CD4-positive, alpha-beta T cell (primary cell): ENCODE results near the gene CALB2. TPM values are rescaled to one million over a fixed set of nuclear protein-coding genes. Genes with fewer than 3 reads are reported as not detected.

ENCODE experiments used
- ATAC-seq: fragments of 200-7000 bp; cut with Tn5 transposase; one replicate; pipeline ENCODE4 v1.10.0; 2022; ENCODE audit warnings: mild to moderate bottlenecking; ENCODE audit not compliant: poor library complexity
- CTCF ChIA-PET: fragments of 350-600 bp; sonication (Branson Sonifier 250); formaldehyde crosslinking; loops from one replicate; lab custom pipeline; 2021; ENCODE audit warnings: antibody characterized with exemption, inconsistent platforms; lab: Charles Lee
- POLR2A ChIA-PET: fragments of 350-600 bp; sonication (Branson Sonifier 250); formaldehyde crosslinking; loops from one replicate; lab custom pipeline; 2021; ENCODE audit warnings: antibody characterized with exemption, inconsistent platforms; lab: Charles Lee
- DNase-seq, 14 experiments: peaks; one replicate each; pipeline ENCODE4 v3.0.0-alpha.2; 2013 to 2020; ENCODE audit warnings: mixed read lengths in 2 of 14
- H3K27ac ChIP-seq, 2 donors: one replicate each; pipeline versions ENCODE4 v1.5.1 to v1.7.0; 2013; ENCODE audit warnings: low read length in 2 of 2, low read depth in 1 of 2, mild to moderate bottlenecking in 1 of 2
- H3K27me3 ChIP-seq, 2 experiments: 1 replicate in 1 of 2; 2 replicates in 1 of 2; pipeline versions ENCODE4 v1.6.1 to v1.7.0; 2013; ENCODE audit warnings: low read length in 2 of 2, control low read depth in 1 of 2, mild to moderate bottlenecking in 1 of 2, moderate library complexity in 1 of 2; ENCODE audit not compliant: insufficient read depth in 2 of 2, control insufficient read depth in 1 of 2
- H3K36me3 ChIP-seq: one replicate; pipeline ENCODE4 v1.6.1; 2013; ENCODE audit warnings: low read length, control low read depth; ENCODE audit not compliant: insufficient read depth
- H3K4me1 ChIP-seq: one replicate; pipeline ENCODE4 v1.6.1; 2013; ENCODE audit warnings: low read length, control low read depth; ENCODE audit not compliant: insufficient read depth
- H3K4me3 ChIP-seq: one replicate; pipeline ENCODE4 v1.5.1; 2013; ENCODE audit warnings: mild to moderate bottlenecking, low read length, moderate library complexity
- H3K9me3 ChIP-seq, 2 experiments: 1 replicate in 1 of 2; 2 replicates in 1 of 2; pipeline versions ENCODE4 v1.6.1 to v1.7.0; 2013; ENCODE audit warnings: low read length in 2 of 2, mild to moderate bottlenecking in 2 of 2, control low read depth in 1 of 2, moderate library complexity in 1 of 2; ENCODE audit not compliant: control insufficient read depth in 1 of 2, insufficient read depth in 1 of 2
- H3K27ac Mint-ChIP-seq: one replicate; pipeline ENCODE4 v1.8.0; 2020; ENCODE audit warnings: mixed read lengths
- H3K27me3 Mint-ChIP-seq: one replicate; pipeline ENCODE4 v1.8.0; 2021; ENCODE audit warnings: mixed read lengths
- H3K36me3 Mint-ChIP-seq: one replicate; pipeline ENCODE4 v1.8.0; 2021; ENCODE audit warnings: low read depth, mixed read lengths
- H3K4me1 Mint-ChIP-seq: one replicate; pipeline ENCODE4 v1.8.0; 2021; ENCODE audit warnings: low read depth, mixed read lengths
- H3K4me3 Mint-ChIP-seq: one replicate; pipeline ENCODE4 v1.8.0; 2020; ENCODE audit warnings: mild to moderate bottlenecking, mixed read lengths
- H3K9me3 Mint-ChIP-seq: one replicate; pipeline ENCODE4 v1.8.0; 2020; ENCODE audit warnings: mixed read lengths
- intact Hi-C, 2 experiments: fragments of 100-400 bp; cut with DNase I in 1 of 2; cut with micrococcal nuclease in 1 of 2; formaldehyde crosslinking; loops; one replicate each; pipeline versions ENCODE4 v1.15.1 to v1.9.0; 2023 to 2025; cut with DNase I, micrococcal nuclease
- total RNA-seq, 174 experiments: library from RNA in 2 of 174; stranded (reverse) in 2 of 174; gene quantifications; one replicate each; pipeline ENCODE4 v1.2.3 and lab custom pipeline; 2021 to 2026
- TF ChIP-seq, protein P1 (sequence below): fragments of 200-600 bp; IDR thresholded peaks from one replicate; pipeline ENCODE4 v1.8.0; 2022; ENCODE audit warnings: antibody characterized with exemption, mild to moderate bottlenecking

CALB2 gene
- total RNA-seq, 2 experiments from 2014 or later, result not detected

DNA sequence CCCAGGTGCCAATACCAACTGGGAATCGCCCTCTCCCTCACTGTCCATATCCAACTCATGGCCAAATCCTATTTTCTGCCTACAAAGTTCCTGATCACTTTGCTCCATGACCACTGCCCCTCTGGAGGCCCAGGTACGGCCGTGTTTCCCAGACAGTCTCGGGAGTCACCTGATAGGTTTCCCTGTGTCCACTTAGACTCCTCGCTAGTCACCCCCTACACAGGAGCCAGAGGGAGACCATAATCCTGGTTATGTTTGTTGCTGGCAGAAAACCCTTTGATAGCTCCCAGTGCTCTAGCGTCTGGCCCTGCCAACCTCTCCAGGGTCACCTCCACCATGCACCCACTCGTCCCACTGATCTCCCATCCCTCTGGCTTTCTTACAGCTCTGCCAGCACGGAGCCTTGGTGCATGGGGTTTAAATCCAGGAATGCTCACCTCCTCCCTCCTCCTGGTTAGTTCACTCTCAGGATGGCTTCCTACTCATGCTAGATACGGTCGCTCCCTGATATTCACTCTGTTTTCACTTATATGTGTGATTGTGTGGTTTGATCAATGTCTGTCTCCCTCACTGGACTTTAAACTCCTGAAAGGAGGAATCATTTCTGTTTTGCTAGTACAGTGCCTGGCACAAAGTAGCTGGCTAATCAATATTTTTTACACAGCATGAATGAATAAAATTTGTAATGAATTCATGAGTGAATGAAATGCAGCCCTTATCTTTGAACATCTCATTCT is 7.5 kb upstream of the CALB2 start:
- H3K4me1 ChIP-seq, result no peaks in the 10 kb centered on the region
- no peak overlapping the region for H3K4me3 Mint-ChIP-seq
- no peaks in the 10 kb centered on the region for H3K9me3 Mint-ChIP-seq
- H3K36me3 ChIP-seq, result no peaks in the 10 kb centered on the region
- peaks cover 13% of the 10 kb centered on the region for H3K27me3 Mint-ChIP-seq
- no peaks in the 10 kb centered on the region for H3K36me3 Mint-ChIP-seq
- H3K27ac Mint-ChIP-seq, result no peak overlapping the region
- no peaks in the 10 kb centered on the region for H3K27me3 ChIP-seq
- no peaks in the 10 kb centered on the region for H3K9me3 ChIP-seq
- intact Hi-C loops, result no loop called here
- no peak overlapping the region for H3K4me3 ChIP-seq
- ATAC-seq (no peak), DNase-seq (no peak)
- H3K27ac ChIP-seq, result no peak overlapping the region
- CTCF ChIA-PET, result no interaction called here
- TF ChIP-seq, protein P1, sequence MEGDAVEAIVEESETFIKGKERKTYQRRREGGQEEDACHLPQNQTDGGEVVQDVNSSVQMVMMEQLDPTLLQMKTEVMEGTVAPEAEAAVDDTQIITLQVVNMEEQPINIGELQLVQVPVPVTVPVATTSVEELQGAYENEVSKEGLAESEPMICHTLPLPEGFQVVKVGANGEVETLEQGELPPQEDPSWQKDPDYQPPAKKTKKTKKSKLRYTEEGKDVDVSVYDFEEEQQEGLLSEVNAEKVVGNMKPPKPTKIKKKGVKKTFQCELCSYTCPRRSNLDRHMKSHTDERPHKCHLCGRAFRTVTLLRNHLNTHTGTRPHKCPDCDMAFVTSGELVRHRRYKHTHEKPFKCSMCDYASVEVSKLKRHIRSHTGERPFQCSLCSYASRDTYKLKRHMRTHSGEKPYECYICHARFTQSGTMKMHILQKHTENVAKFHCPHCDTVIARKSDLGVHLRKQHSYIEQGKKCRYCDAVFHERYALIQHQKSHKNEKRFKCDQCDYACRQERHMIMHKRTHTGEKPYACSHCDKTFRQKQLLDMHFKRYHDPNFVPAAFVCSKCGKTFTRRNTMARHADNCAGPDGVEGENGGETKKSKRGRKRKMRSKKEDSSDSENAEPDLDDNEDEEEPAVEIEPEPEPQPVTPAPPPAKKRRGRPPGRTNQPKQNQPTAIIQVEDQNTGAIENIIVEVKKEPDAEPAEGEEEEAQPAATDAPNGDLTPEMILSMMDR, result no peak
- POLR2A ChIA-PET, result no interaction called here
- no peaks in the 10 kb centered on the region for H3K4me1 Mint-ChIP-seq

DNA sequence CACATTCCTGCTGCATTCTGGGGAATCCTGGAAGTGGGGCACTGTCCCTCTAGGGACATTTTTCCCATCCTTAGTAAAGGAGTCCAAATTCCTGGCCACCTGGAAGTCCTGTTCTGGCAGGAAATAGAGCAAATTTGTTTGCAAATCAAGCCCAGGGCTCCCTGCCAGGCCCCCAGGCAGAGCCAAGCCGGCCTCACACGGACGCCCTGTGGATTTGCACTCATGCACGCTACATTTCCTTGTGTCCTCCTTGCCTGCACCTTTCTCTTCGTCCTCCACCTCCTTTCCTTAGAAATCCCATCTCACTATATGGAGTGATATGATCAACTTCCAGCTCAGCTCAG is 7.0 kb upstream of the CALB2 start:
- intact Hi-C loops, result no loop called here
- Histone ChIP-seq H3K9me3 (no peaks in the 10 kb centered on the region), H3K4me1 (no peaks in the 10 kb centered on the region), H3K4me3 (no peak overlapping the region), H3K27me3 (no peaks in the 10 kb centered on the region), H3K27ac (no peak overlapping the region), H3K36me3 (no peaks in the 10 kb centered on the region)
- peaks cover 13% of the 10 kb centered on the region for H3K27me3 Mint-ChIP-seq
- no peak overlapping the region for H3K4me3 Mint-ChIP-seq
- no peak overlapping the region for H3K27ac Mint-ChIP-seq
- H3K36me3 Mint-ChIP-seq, result no peaks in the 10 kb centered on the region
- H3K9me3 Mint-ChIP-seq, result no peaks in the 10 kb centered on the region
- ChIA-PET CTCF (no interaction called here), POLR2A (no interaction called here)
- TF ChIP-seq, protein P1, result no peak
- H3K4me1 Mint-ChIP-seq, result no peaks in the 10 kb centered on the region
- ATAC-seq, result no peak
- DNase-seq, result no peak

DNA sequence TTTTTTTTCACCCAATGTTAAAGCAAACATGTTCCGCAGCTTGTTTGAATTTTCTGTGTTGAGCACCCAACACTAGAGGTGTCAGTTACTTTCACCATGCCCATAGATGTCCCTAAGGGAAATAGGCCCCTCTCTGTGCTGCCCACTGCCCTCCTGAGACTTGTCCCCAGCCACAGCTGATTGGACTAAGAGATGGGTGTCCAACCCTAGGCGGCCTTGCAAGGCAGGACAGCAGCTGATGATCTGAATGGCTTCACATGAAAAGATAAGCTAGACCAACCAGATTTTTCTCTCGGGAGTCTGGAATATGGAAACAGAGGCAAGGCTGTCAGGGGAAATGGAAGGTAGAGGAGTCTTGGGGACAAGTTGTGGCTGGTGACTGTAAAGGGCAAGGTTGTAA is 6.1 kb upstream of the CALB2 start:
- H3K36me3 ChIP-seq, result no peaks in the 10 kb centered on the region
- H3K9me3 ChIP-seq, result no peaks in the 10 kb centered on the region
- Mint-ChIP-seq H3K9me3 (no peaks in the 10 kb centered on the region), H3K4me3 (no peak overlapping the region), H3K27ac (no peak overlapping the region), H3K4me1 (no peaks in the 10 kb centered on the region), H3K27me3 (peaks cover 13% of the 10 kb centered on the region), H3K36me3 (no peaks in the 10 kb centered on the region)
- TF ChIP-seq, protein P1, result no peak
- ChIA-PET CTCF (no interaction called here), POLR2A (no interaction called here)
- H3K4me3 ChIP-seq, result no peak overlapping the region
- intact Hi-C loops, result no loop called here
- no peak overlapping the region for H3K27ac ChIP-seq
- ATAC-seq (no peak), DNase-seq (no peak)
- H3K27me3 ChIP-seq, result peaks cover 0 to 4% of the 10 kb centered on the region in 2 experiments
- H3K4me1 ChIP-seq, result no peaks in the 10 kb centered on the region
